IMR-90 (cell line): Measurements from ENCODE around the gene PARD3. TPM values are rescaled to one million over a fixed set of nuclear protein-coding genes. Genes with fewer than 3 reads are reported as not detected.
A peak's percentile ranks its signal among the peaks of the same experiment; 100 is the strongest.

Experiments
- ATAC-seq: fragments of 200-7000 bp; cut with Tn5 transposase; 2 replicates; pipeline ENCODE4 v1.9.1; 2020; ENCODE audit warnings: low read depth, mild to moderate bottlenecking, moderate library complexity
- BruUV-seq: library from RNA; stranded (reverse); fragments of 400-500 nt; replicated peaks from 2 replicates; lab custom pipeline; 2021; lab: Mats Ljungman, UMichigan
- CTCF ChIA-PET: fragments of 300-600 bp; formaldehyde crosslinking; extraction: SDS; loops from one replicate; lab custom pipeline; 2021; ENCODE audit warnings: antibody characterized with exemption; lab: Yijun Ruan, JAX
- POLR2A ChIA-PET: fragments of 300-600 bp; sonication (Branson Sonifier 250); formaldehyde crosslinking; loops from one replicate; lab custom pipeline; 2022; ENCODE audit warnings: antibody characterized with exemption; ENCODE audit not compliant: unreplicated experiment; lab: Charles Lee
- DNase-seq: peaks from one replicate; pipeline ENCODE4 v3.0.0; 2013
- H2AFZ ChIP-seq: replicated peaks from 2 replicates; pipeline ENCODE3; 2013; ENCODE audit warnings: low read length, mild to moderate bottlenecking; ENCODE audit not compliant: poor library complexity
- H2AK5ac ChIP-seq: 2 replicates; pipeline ENCODE4 v1.6.1; 2013; ENCODE audit warnings: low read depth, low read length, inconsistent platforms
- H2AK9ac ChIP-seq: replicated peaks from 2 replicates; pipeline ENCODE3; 2013; ENCODE audit warnings: mild to moderate bottlenecking, low read depth, low read length, moderate library complexity; ENCODE audit not compliant: poor library complexity
- H2BK120ac ChIP-seq: 2 replicates; pipeline ENCODE4 v1.6.1; 2013; ENCODE audit warnings: low read depth, low read length, inconsistent platforms
- H2BK15ac ChIP-seq: 3 replicates; pipeline ENCODE4 v1.6.1; 2013; ENCODE audit warnings: low read depth, low read length, inconsistent platforms
- H2BK20ac ChIP-seq: 2 replicates; pipeline ENCODE4 v1.6.1; 2013; ENCODE audit warnings: low read depth, mild to moderate bottlenecking, inconsistent platforms, low read length, moderate library complexity
- H2BK5ac ChIP-seq: 2 replicates; pipeline ENCODE4 v1.6.1; 2013; ENCODE audit warnings: mild to moderate bottlenecking, low read depth, low read length, inconsistent platforms; ENCODE audit not compliant: poor library complexity, severe bottlenecking
- H3K14ac ChIP-seq: replicated peaks from 2 replicates; pipeline ENCODE4 v1.6.1; 2013; ENCODE audit warnings: low read depth, low read length, inconsistent platforms
- H3K18ac ChIP-seq: 2 replicates; pipeline ENCODE4 v1.6.1; 2013; ENCODE audit warnings: low read depth, low read length, control low read depth
- H3K23ac ChIP-seq: 2 replicates; pipeline ENCODE4 v1.6.1; 2013; ENCODE audit warnings: low read depth, low read length, inconsistent platforms
- H3K27ac ChIP-seq: 2 replicates; pipeline ENCODE4 v1.5.1; 2013; ENCODE audit warnings: mild to moderate bottlenecking, control low read depth, low read length; ENCODE audit not compliant: insufficient read depth
- H3K27me3 ChIP-seq: 2 replicates; pipeline ENCODE4 v1.6.1; 2013; ENCODE audit warnings: low read length; ENCODE audit not compliant: control insufficient read depth, insufficient read depth
- H3K36me3 ChIP-seq: 2 replicates; pipeline ENCODE4 v1.6.1; 2013; ENCODE audit warnings: low read length, mixed read lengths; ENCODE audit not compliant: control insufficient read depth, insufficient read depth
- H3K4ac ChIP-seq: 2 replicates; pipeline ENCODE4 v1.6.1; 2013; ENCODE audit warnings: low read depth, low read length, inconsistent platforms
- H3K4me1 ChIP-seq: 2 replicates; pipeline ENCODE4 v1.6.1; 2013; ENCODE audit warnings: low read length, mixed read lengths; ENCODE audit not compliant: control insufficient read depth, insufficient read depth
- H3K4me2 ChIP-seq: 2 replicates; pipeline ENCODE4 v1.6.1; 2013; ENCODE audit warnings: low read depth, mild to moderate bottlenecking, control low read depth, low read length, moderate library complexity
- H3K4me3 ChIP-seq: 2 replicates; pipeline ENCODE4 v1.5.1; 2013; ENCODE audit warnings: low read depth, mild to moderate bottlenecking, control low read depth, low read length, moderate library complexity; ENCODE audit not compliant: insufficient read depth
- H3K56ac ChIP-seq: 2 replicates; pipeline ENCODE4 v1.6.1; 2013; ENCODE audit warnings: low read length, inconsistent platforms; ENCODE audit not compliant: insufficient read depth; ENCODE audit errors: extremely low read depth
- H3K79me1 ChIP-seq, 2 experiments: 2 replicates each; pipeline ENCODE4 v1.6.1; 2013; ENCODE audit warnings: low read length in 2 of 2, inconsistent platforms in 1 of 2, low read depth in 1 of 2
- H3K9ac ChIP-seq: 2 replicates; pipeline ENCODE4 v1.6.1; 2013; ENCODE audit warnings: low read depth, low read length, control low read depth
- H3K9me1 ChIP-seq: 2 replicates; pipeline ENCODE4 v1.6.1; 2013; ENCODE audit warnings: low read length, inconsistent platforms; ENCODE audit not compliant: insufficient read depth
- H3K9me3 ChIP-seq: 2 replicates; pipeline ENCODE4 v1.6.1; 2013; ENCODE audit warnings: low read length; ENCODE audit not compliant: control insufficient read depth, insufficient read depth
- H4K20me1 ChIP-seq: 2 replicates; pipeline ENCODE4 v1.6.1; 2013; ENCODE audit warnings: low read length, inconsistent platforms; ENCODE audit not compliant: insufficient read depth
- H4K5ac ChIP-seq: 2 replicates; pipeline ENCODE4 v1.6.1; 2013; ENCODE audit warnings: mild to moderate bottlenecking, low read depth, low read length, control low read depth
- H4K8ac ChIP-seq, 2 experiments: 2 replicates each; pipeline ENCODE4 v1.6.1; 2013; ENCODE audit warnings: low read depth in 2 of 2, low read length in 2 of 2, control low read depth in 1 of 2, inconsistent platforms in 1 of 2
- H4K91ac ChIP-seq: 2 replicates; pipeline ENCODE4 v1.6.1; 2013; ENCODE audit warnings: low read depth, low read length, inconsistent platforms; ENCODE audit not compliant: insufficient read depth
- BHLHE40 ChIP-seq: fragments of 150-350 bp; IDR thresholded peaks from 2 replicates; pipeline ENCODE4 v1.6.1; 2016; ENCODE audit warnings: mild to moderate bottlenecking, low read depth, low read length
- CEBPB ChIP-seq: IDR thresholded peaks from 2 replicates; pipeline ENCODE4 v1.6.1; 2012; ENCODE audit warnings: low read depth, low read length, improper control_type of control experiment
- CHD1 ChIP-seq: IDR thresholded peaks from 2 replicates; pipeline ENCODE4 v1.6.1; 2012; ENCODE audit warnings: low read depth, low read length, improper control_type of control experiment
- FOS ChIP-seq: fragments of 150-350 bp; IDR thresholded peaks from 2 replicates; pipeline ENCODE4 v1.6.1; 2016; ENCODE audit warnings: low read depth, low read length
- MAFK ChIP-seq: IDR thresholded peaks from 2 replicates; pipeline ENCODE4 v1.6.1; 2012; ENCODE audit warnings: low read depth, low read length, improper control_type of control experiment
- MXI1 ChIP-seq: IDR thresholded peaks from 2 replicates; pipeline ENCODE4 v1.6.1; 2012; ENCODE audit warnings: low read depth, mild to moderate bottlenecking, low read length, moderate library complexity, borderline replicate concordance
- NFE2L2 ChIP-seq: fragments of 150-350 bp; IDR thresholded peaks from 2 replicates; pipeline ENCODE4 v1.6.1; 2016; ENCODE audit warnings: low read depth, mild to moderate bottlenecking, low read length
- POLR2A ChIP-seq: IDR thresholded peaks from 2 replicates; pipeline ENCODE4 v1.6.1; 2012; ENCODE audit warnings: mild to moderate bottlenecking, low read depth, low read length
- RAD21 ChIP-seq: IDR thresholded peaks from 2 replicates; pipeline ENCODE4 v1.6.1; 2012; ENCODE audit warnings: low read length, improper control_type of control experiment
- RCOR1 ChIP-seq: IDR thresholded peaks from 2 replicates; pipeline ENCODE4 v1.6.1; 2012; ENCODE audit warnings: mild to moderate bottlenecking, low read length, improper control_type of control experiment; ENCODE audit not compliant: insufficient replicate concordance
- RFX5 ChIP-seq: IDR thresholded peaks from 2 replicates; pipeline ENCODE4 v1.8.0; 2012; ENCODE audit warnings: low read depth, mild to moderate bottlenecking, low read length, moderate library complexity
- SMC3 ChIP-seq: fragments of 150-350 bp; IDR thresholded peaks from 2 replicates; pipeline ENCODE4 v1.6.1; 2016; ENCODE audit warnings: low read depth, mild to moderate bottlenecking, antibody characterized with exemption, low read length, moderate library complexity
- USF2 ChIP-seq: fragments of 150-350 bp; IDR thresholded peaks from 2 replicates; pipeline ENCODE4 v1.6.1; 2017; ENCODE audit warnings: mild to moderate bottlenecking, antibody characterized with exemption, low read length, low read depth
- WGBS, 2 experiments: methylation state at CpG; one replicate each; pipeline versions ENCODE4 v1.1.5 to v1.1.7; 2013; ENCODE audit warnings: missing lambda C conversion rate in 2 of 2; ENCODE audit not compliant: insufficient read length in 1 of 2; ENCODE audit errors: extremely low coverage in 2 of 2; 5-methylcytosine and 5-hydroxymethylcytosine counted together
- dilution Hi-C: fragments of 300-500 bp; cut with HindIII; formaldehyde crosslinking; loops from one replicate; pipeline ENCODE4 v1.14.3; 2018; ENCODE audit warnings: low sequenced_read_pairs; ENCODE audit not compliant: unreplicated experiment
- in situ Hi-C: fragments of 300-500 bp; cut with MboI; formaldehyde crosslinking; loops from 3 replicates; pipeline ENCODE4 v1.14.3; 2019; ENCODE audit warnings: low sequenced_read_pairs, inconsistent platforms, mixed read lengths
- intact Hi-C: fragments of 100-400 bp; cut with micrococcal nuclease; formaldehyde crosslinking; loops from 2 replicates; pipeline ENCODE4 v1.10.0; 2022
- polyA plus RNA-seq, 3 experiments: library from polyadenylated mRNA; depleted of rRNA; stranded (reverse); fragments of >200 nt; gene quantifications; 2 replicates each; pipeline ENCODE4 v1.2.3, GENCODE V29; 2012; ENCODE audit warnings: low replicate concordance in 1 of 3
- total RNA-seq: library from RNA; depleted of rRNA; stranded (reverse); fragments of >200 nt; gene quantifications from 2 replicates; pipeline ENCODE4 v1.2.3, GENCODE V29; 2012

PARD3 gene
- total and polyA plus RNA-seq, 2 of the 4 experiments (the other 2 are of a cell fraction), result 14.6 to 37.5 TPM

DNA sequence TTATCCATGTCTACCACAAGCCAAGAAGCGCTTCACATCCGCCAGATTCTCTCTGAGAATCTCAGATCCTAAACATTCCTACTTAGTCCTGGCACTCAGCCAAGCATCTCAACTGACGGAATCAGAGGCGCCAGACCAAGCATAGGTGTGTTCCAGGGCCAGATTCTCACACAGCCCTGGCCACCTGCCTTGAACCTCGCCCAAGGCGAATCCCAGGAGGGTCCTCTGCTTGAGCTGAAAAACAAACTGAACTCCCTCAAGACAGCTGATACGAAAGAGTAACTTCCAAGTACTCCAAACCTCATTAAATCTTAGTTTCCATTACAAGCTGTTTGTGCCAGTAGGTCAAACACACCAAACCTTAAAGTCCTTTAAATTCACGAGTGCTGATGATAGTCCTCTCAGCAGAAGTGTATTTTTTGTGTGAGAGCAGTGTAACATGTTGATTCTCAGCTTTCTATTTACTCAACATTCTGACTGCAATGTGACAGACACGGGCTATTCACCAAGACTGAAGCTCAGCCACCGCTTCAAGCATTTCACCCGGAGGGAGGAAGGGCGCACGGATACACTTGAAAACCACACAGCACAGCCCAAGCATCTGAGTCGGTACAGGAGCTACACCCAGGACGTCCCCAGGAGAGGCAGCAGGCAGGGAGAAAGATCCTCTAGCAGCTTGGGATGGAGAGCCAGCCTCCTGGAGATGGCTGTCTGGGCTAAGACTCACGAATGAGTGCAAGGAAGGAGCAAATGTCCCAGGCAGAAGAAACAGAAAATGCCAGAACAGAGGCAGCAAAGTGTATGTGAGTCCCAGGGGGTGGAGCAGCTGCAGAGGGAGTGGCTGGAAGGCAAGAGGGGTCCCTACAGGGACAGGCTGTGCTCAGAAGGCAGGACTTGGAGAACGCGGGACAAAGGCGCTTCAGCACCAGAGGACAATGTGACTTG is 6.0 kb downstream of the PARD3 start:
- CTCF ChIA-PET, result interaction anchor here (1.2 kb wide), 1 partner anchor 85 kb away, joined by 4 read pairs; no protein-coding TSS in a partner anchor
- H4K20me1 ChIP-seq, result peaks cover 60% of the 10 kb centered on the region
- peak overlapping the region; percentile 19; the same call in 1 of the 2 replicates for H3K9ac ChIP-seq
- H2BK5ac ChIP-seq, result no peak overlapping the region
- peak overlapping the region; percentile 82 for H3K23ac ChIP-seq
- H3K4me2 ChIP-seq, result peak overlapping the region; percentile 96
- no peak overlapping the region for H2BK20ac ChIP-seq
- H2AK5ac ChIP-seq, result no peak overlapping the region
- no peak overlapping the region for H3K18ac ChIP-seq
- peak overlapping the region; percentile 33; the same call in 1 of the 2 replicates for H3K4ac ChIP-seq
- peak overlapping the region; percentile 44 for H3K4me3 ChIP-seq
- no peak overlapping the region for H3K56ac ChIP-seq
- H3K36me3 ChIP-seq, result no peaks in the 10 kb centered on the region
- in situ Hi-C loops, result no loop called here
- H3K27me3 ChIP-seq, result no peaks in the 10 kb centered on the region
- peaks cover 12% of the 10 kb centered on the region for H3K4me1 ChIP-seq
- H2AK9ac ChIP-seq, result peak overlapping the region; percentile 68
- peak overlapping the region; percentile 81 for H3K14ac ChIP-seq
- peak overlapping the region; percentile 85 for H2AFZ ChIP-seq
- H4K8ac ChIP-seq, result no peak overlapping the region
- H2BK120ac ChIP-seq, result no peak overlapping the region
- no peak for TF ChIP-seq FOS
- no peak for TF ChIP-seq RFX5
- TF ChIP-seq CEBPB, result no peak
- TF ChIP-seq BHLHE40, result no peak
- no peak for TF ChIP-seq RAD21
- TF ChIP-seq MAFK, result no peak
- TF ChIP-seq RCOR1, result no peak
- no peak for TF ChIP-seq MXI1
- no peak for TF ChIP-seq POLR2A
- TF ChIP-seq CHD1, result no peak
- TF ChIP-seq NFE2L2, result no peak
- TF ChIP-seq USF2, result no peak
- TF ChIP-seq SMC3, result no peak
- H2BK15ac ChIP-seq, result no peak overlapping the region
- no peak overlapping the region for H3K27ac ChIP-seq
- peaks cover 13% of the 10 kb centered on the region for H3K9me1 ChIP-seq
- DNase-seq, result peak; percentile 43
- intact Hi-C loops, result no loop called here
- dilution Hi-C loops, result no loop called here
- BruUV-seq, result no TSS peak
- H3K9me3 ChIP-seq, result no peaks in the 10 kb centered on the region
- H3K79me1 ChIP-seq, result peaks cover 60 to 81% of the 10 kb centered on the region in 2 experiments
- peak; percentile 41 for ATAC-seq
- 28% methylated on average over 3 of the region's 19 CpGs; no CpG with 5 or more reads in 1 of the 2 experiments for WGBS, 2 experiments
- no peak overlapping the region for H4K5ac ChIP-seq
- H4K91ac ChIP-seq, result no peak overlapping the region
- POLR2A ChIA-PET, result interaction anchor here (0.5 kb wide), 1 partner anchor 33 kb away, joined by 5 read pairs; no protein-coding TSS in a partner anchor
